ENCODE data around the gene MBD3L1.

- TF ChIP-seq ZFP41 (CRISPR knock-in tag; IDR thresholded peaks at IDR 0.05; ENCODE audit: borderline replicate concordance) = no peak
- no peak for TF ChIP-seq MAX (IDR thresholded peaks at IDR 0.05)
- TF ChIP-seq SMARCE1 (IDR thresholded peaks at IDR 0.05; ENCODE audit: borderline replicate concordance) = no peak
- TF ChIP-seq ZBTB7A (CRISPR knock-in tag; IDR thresholded peaks at IDR 0.05) = no peak
These were observed 5.8 kb upstream of the MBD3L1 start for GRCh38 chr19:8826371-8826770.

Measured in HepG2 (cell line).